Effector memory CD8-positive, alpha-beta T cell (primary cell): ENCODE results near the gene CA12.

ENCODE experiments used
- ATAC-seq: fragments of 150-1000 bp; cut with Tn5 transposase; replicated peaks from 2 replicates; pipeline ENCODE4 v1.10.0; 2021; ENCODE audit warnings: mild to moderate bottlenecking, moderate library complexity
- DNase-seq, 3 experiments: peaks; one replicate each; pipeline ENCODE4 v3.0.0; 2021
- H3K27ac Mint-ChIP-seq, 2 donors: one replicate each; pipeline ENCODE4 v1.8.0; 2022; ENCODE audit warnings: mild to moderate bottlenecking in 2 of 2, mixed read lengths in 2 of 2, moderate library complexity in 2 of 2
- H3K27me3 Mint-ChIP-seq, 2 donors: one replicate each; pipeline ENCODE4 v1.8.0; 2022; ENCODE audit warnings: mixed read lengths in 2 of 2
- H3K36me3 Mint-ChIP-seq: one replicate; pipeline ENCODE4 v1.8.0; 2022; ENCODE audit warnings: mild to moderate bottlenecking, moderate library complexity, mixed read lengths; ENCODE audit not compliant: insufficient read depth
- H3K4me1 Mint-ChIP-seq, 2 donors: one replicate each; pipeline ENCODE4 v1.8.0; 2022; ENCODE audit warnings: low read depth in 2 of 2, mixed read lengths in 2 of 2
- H3K4me3 Mint-ChIP-seq, 2 donors: one replicate each; pipeline ENCODE4 v1.8.0; 2022; ENCODE audit warnings: mild to moderate bottlenecking in 2 of 2, mixed read lengths in 2 of 2, moderate library complexity in 2 of 2
- H3K9me3 Mint-ChIP-seq, 2 donors: one replicate each; pipeline ENCODE4 v1.8.0; 2022; ENCODE audit warnings: mixed read lengths in 2 of 2

CA12 gene

GRCh38 chr15:63367390-63367789 is 14.3 kb downstream of the CA12 start:
- ATAC-seq = no peak
- Mint-ChIP-seq H3K27me3 (peaks cover 6 to 21% of the 10 kb centered on the region in 2 donors), H3K4me3 (no peak overlapping the region), H3K9me3 (no peaks in the 10 kb centered on the region), H3K27ac (no peak overlapping the region), H3K4me1 (no peaks in the 10 kb centered on the region), H3K36me3 (no peaks in the 10 kb centered on the region)
- DNase-seq = no peak

DNA sequence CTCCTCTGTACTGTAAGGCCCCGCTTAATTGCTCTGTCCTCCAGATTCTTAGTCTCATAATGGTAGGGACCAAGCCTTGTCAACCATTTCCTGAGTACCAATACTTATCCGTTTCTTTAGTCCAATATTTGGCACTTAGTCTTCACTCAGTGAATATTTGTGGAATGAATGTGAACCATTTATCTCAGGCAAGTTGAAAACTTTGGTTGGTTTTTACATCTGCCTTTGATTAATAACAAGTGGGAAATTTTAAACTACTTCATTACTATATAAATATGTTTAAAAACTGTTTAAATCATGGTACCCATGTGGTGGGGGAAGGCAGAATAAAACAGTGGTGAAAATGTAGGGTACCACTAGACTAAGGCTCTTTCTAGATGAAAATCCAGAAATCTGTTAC is 15.2 kb downstream of the CA12 start:
- Mint-ChIP-seq H3K4me1 (no peaks in the 10 kb centered on the region), H3K36me3 (no peaks in the 10 kb centered on the region), H3K4me3 (no peak overlapping the region), H3K27me3 (peaks cover 9 to 27% of the 10 kb centered on the region in 2 donors), H3K9me3 (no peaks in the 10 kb centered on the region), H3K27ac (no peak overlapping the region)
- DNase-seq (no peak), ATAC-seq (no peak)

GRCh38 chr15:63365273-63365680 is 16.4 kb downstream of the CA12 start:
- Mint-ChIP-seq H3K9me3 (no peaks in the 10 kb centered on the region), H3K4me3 (no peak overlapping the region), H3K27me3 (peaks cover 18 to 38% of the 10 kb centered on the region in 2 donors), H3K36me3 (no peaks in the 10 kb centered on the region), H3K4me1 (no peaks in the 10 kb centered on the region), H3K27ac (no peak overlapping the region)
- no peak for ATAC-seq
- no peak for DNase-seq

- H3K9me3 Mint-ChIP-seq = no peaks in the 10 kb centered on the region
- no peak overlapping the region for H3K4me3 Mint-ChIP-seq
- no peak for ATAC-seq
- no peak overlapping the region for H3K27ac Mint-ChIP-seq
- no peaks in the 10 kb centered on the region for H3K36me3 Mint-ChIP-seq
- no peak for DNase-seq
- no peaks in the 10 kb centered on the region for H3K4me1 Mint-ChIP-seq
- H3K27me3 Mint-ChIP-seq = peaks cover 22 to 45% of the 10 kb centered on the region in 2 donors
Observed at GRCh38 chr15:63364399-63365272, 17.0 kb downstream of the CA12 start.

GRCh38 chr15:63363292-63363691 is 18.4 kb downstream of the CA12 start:
- Mint-ChIP-seq H3K9me3 (no peaks in the 10 kb centered on the region), H3K4me1 (no peaks in the 10 kb centered on the region), H3K27ac (no peak overlapping the region), H3K4me3 (no peak overlapping the region), H3K27me3 (peaks cover 29 to 58% of the 10 kb centered on the region in 2 donors), H3K36me3 (no peaks in the 10 kb centered on the region)
- DNase-seq (no peak), ATAC-seq (no peak)

- Mint-ChIP-seq H3K4me3 (no peak overlapping the region), H3K27me3 (peaks cover 30 to 58% of the 10 kb centered on the region in 2 donors), H3K36me3 (no peaks in the 10 kb centered on the region), H3K9me3 (no peaks in the 10 kb centered on the region), H3K27ac (no peak overlapping the region), H3K4me1 (no peaks in the 10 kb centered on the region)
- ATAC-seq (no peak), DNase-seq (no peak)
Observed at GRCh38 chr15:63362885-63363284, 18.8 kb downstream of the CA12 start.

DNA sequence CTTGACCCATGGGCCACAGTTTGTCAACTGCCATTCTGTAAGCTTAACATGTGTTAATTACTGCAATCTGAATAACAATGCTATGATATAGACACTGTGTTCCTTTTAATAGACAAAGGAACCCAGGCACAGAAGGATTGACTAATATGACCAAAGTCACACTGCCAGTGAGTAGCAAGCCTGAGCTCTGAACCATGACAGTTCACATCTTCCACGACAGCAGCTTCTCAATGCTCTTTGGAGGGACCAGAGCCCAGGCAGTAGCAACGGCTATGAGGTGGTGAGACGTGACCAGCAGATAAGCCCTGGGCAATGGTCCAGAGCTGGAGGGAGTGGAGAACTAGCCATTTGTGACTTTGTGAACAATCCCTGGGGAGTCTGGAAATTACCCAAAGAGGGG is 19.4 kb downstream of the CA12 start:
- Mint-ChIP-seq H3K27me3 (peaks cover 34 to 58% of the 10 kb centered on the region in 2 donors), H3K36me3 (no peaks in the 10 kb centered on the region), H3K4me1 (no peaks in the 10 kb centered on the region), H3K9me3 (no peaks in the 10 kb centered on the region), H3K4me3 (no peak overlapping the region), H3K27ac (no peak overlapping the region)
- DNase-seq (no peak), ATAC-seq (no peak)

GRCh38 chr15:63360170-63360569 is 21.5 kb downstream of the CA12 start:
- Mint-ChIP-seq H3K27me3 (peaks cover 34 to 64% of the 10 kb centered on the region in 2 donors), H3K4me1 (peaks cover 0 to 3% of the 10 kb centered on the region in 2 donors), H3K36me3 (no peaks in the 10 kb centered on the region), H3K4me3 (no peak overlapping the region), H3K27ac (no peak overlapping the region), H3K9me3 (no peaks in the 10 kb centered on the region)
- DNase-seq (no peak), ATAC-seq (no peak)

- H3K4me1 Mint-ChIP-seq = peaks cover 0 to 3% of the 10 kb centered on the region in 2 donors
- H3K36me3 Mint-ChIP-seq = no peaks in the 10 kb centered on the region
- DNase-seq (no peak), ATAC-seq (no peak)
- H3K9me3 Mint-ChIP-seq = no peaks in the 10 kb centered on the region
- H3K4me3 Mint-ChIP-seq = no peak overlapping the region
- H3K27me3 Mint-ChIP-seq = peaks cover 29 to 59% of the 10 kb centered on the region in 2 donors
- no peak overlapping the region for H3K27ac Mint-ChIP-seq
Observed at GRCh38 chr15:63358241-63359029, 23.2 kb downstream of the CA12 start.

- no peak overlapping the region for H3K27ac Mint-ChIP-seq
- peaks cover 0 to 3% of the 10 kb centered on the region in 2 donors for H3K4me1 Mint-ChIP-seq
- DNase-seq = no peak
- H3K9me3 Mint-ChIP-seq = no peaks in the 10 kb centered on the region
- no peak overlapping the region for H3K4me3 Mint-ChIP-seq
- peaks cover 29 to 57% of the 10 kb centered on the region in 2 donors for H3K27me3 Mint-ChIP-seq
- no peaks in the 10 kb centered on the region for H3K36me3 Mint-ChIP-seq
- ATAC-seq = no peak
Observed at GRCh38 chr15:63357731-63358130, 23.9 kb downstream of the CA12 start.

DNA sequence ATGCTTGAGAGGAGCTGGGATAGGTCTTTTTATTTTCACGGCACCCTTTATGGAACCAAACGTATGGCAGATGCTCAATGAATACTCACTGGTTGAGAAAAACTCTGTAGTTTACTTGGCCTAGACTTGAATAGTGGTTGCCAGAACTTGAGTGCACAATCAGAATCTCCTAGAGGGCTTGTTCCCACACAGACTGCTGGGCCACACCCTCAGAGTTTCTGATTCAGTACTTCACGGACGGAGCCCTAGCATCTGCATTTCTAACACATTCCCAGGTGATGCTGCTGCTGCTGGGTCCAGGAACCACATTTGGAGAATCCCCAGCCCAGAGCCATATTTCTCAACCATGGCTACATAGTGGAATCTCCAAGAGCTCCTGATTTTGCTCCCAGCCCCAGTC is 24.6 kb downstream of the CA12 start:
- ATAC-seq (no peak), DNase-seq (no peak)
- Mint-ChIP-seq H3K9me3 (no peaks in the 10 kb centered on the region), H3K36me3 (no peaks in the 10 kb centered on the region), H3K27me3 (peaks cover 29 to 56% of the 10 kb centered on the region in 2 donors), H3K4me1 (peaks cover 0 to 3% of the 10 kb centered on the region in 2 donors), H3K27ac (no peak overlapping the region), H3K4me3 (no peak overlapping the region)

- Mint-ChIP-seq H3K27ac (no peak overlapping the region), H3K4me1 (peaks cover 0 to 3% of the 10 kb centered on the region in 2 donors), H3K36me3 (no peaks in the 10 kb centered on the region), H3K4me3 (no peak overlapping the region), H3K27me3 (peaks cover 16 to 37% of the 10 kb centered on the region in 2 donors), H3K9me3 (no peaks in the 10 kb centered on the region)
- DNase-seq (no peak), ATAC-seq (no peak)
Observed at GRCh38 chr15:63354821-63355650, 26.6 kb downstream of the CA12 start.

- H3K9me3 Mint-ChIP-seq = no peaks in the 10 kb centered on the region
- H3K4me1 Mint-ChIP-seq = peaks cover 0 to 3% of the 10 kb centered on the region in 2 donors
- peaks cover 6 to 25% of the 10 kb centered on the region in 2 donors for H3K27me3 Mint-ChIP-seq
- DNase-seq = no peak
- H3K27ac Mint-ChIP-seq = no peak overlapping the region
- H3K36me3 Mint-ChIP-seq = no peaks in the 10 kb centered on the region
- no peak overlapping the region for H3K4me3 Mint-ChIP-seq
- no peak for ATAC-seq
Observed at GRCh38 chr15:63353887-63354286, 27.8 kb downstream of the CA12 start.
